Hematopoietic multipotent progenitor cell treated with erythropoietin and hydrocortisone succinate and interleukin-3 and kit ligand, for 4 days (in vitro differentiated cells): Measurements from ENCODE around the gene DYRK3.
A peak's percentile ranks its signal among the peaks of the same experiment; 100 is the strongest.

Source experiments
- DNase-seq: peaks from one replicate; pipeline ENCODE4 v3.0.0-alpha.2; 2015

The DYRK3 gene

GRCh38 chr1:206662396-206663092 is 27.2 kb downstream of the DYRK3 start:
- no peak for DNase-seq

DNA sequence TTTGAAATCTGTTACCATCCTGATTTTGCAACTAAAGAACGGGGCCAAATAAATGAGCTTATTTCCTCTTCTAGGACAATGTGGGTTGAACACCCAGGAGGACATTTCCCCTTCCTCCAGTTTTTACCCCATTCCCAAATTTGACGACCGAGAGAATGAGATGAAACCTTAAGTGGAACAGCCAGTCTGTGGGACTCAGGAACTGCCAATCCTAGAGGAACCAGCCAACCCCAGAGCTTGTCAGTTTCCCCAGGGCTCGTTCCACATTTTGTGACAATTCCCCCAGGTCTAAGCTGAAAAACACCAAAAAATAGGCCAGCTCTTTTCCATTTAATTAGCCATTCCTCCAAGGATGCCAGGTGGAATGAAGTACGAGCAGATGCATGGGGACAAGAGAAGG is 28.0 kb downstream of the DYRK3 start:
- no peak for DNase-seq

- peak; percentile 88 for DNase-seq
Observed at GRCh38 chr1:206663832-206664652, 28.7 kb downstream of the DYRK3 start.

DNA sequence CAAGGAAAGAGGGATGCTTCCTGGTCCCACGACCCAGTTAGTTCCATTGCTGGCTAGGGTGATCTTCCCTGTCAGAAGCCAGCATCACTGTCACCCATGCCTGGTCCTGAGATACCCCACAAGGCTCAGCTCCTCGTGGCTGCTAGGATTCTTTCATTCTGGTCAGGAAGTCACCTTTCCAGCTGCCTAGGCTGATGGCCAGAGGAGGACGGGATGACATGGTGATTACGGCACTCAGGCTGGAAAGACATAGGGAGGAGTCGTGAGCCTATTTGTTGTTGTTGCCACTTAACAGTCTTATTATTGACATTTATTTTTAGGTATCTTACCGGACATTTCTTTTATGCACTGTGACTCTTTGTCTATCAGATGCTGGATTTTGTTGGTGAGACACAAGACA is 29.4 kb downstream of the DYRK3 start:
- DNase-seq = no peak

DNA sequence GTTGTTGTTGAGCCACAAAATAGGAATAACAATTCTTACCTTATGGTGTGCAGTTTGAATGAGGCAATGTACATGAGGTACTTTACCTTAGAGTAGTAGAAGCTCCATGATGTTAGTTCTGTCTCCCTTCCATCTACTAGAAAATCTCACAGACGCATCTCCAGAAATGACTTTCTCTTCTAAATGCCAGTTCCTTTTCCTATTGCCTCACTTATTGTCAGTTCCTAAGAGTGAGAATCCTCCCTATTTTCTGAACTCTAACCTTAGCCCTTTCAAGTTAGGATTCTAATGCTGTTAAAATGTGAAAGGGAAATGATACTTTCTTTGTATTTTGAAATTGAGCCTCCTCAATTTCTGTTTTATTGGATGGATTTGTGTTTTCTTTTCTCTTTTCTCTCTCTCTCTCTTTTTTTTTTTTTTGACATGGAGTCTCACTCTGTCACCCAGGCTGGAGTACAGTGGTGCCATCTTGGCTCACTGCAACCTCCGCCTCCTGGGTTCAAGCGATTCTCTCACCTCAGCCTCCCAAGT is 30.8 kb downstream of the DYRK3 start:
- DNase-seq = no peak

GRCh38 chr1:206666954-206667665 is 31.8 kb downstream of the DYRK3 start:
- DNase-seq = no peak

- peak; percentile 33 for DNase-seq
Observed at GRCh38 chr1:206668351-206668750, 33.0 kb downstream of the DYRK3 start.

GRCh38 chr1:206668874-206669410 is 33.6 kb downstream of the DYRK3 start:
- no peak for DNase-seq

GRCh38 chr1:206672011-206672688 is 36.8 kb downstream of the DYRK3 start:
- peak; percentile 42 for DNase-seq

- DNase-seq = peak; percentile 93
Observed at GRCh38 chr1:206672844-206673758, 37.8 kb downstream of the DYRK3 start.

GRCh38 chr1:206674236-206674635 is 38.9 kb downstream of the DYRK3 start:
- DNase-seq = no peak

GRCh38 chr1:206674745-206675175 is 39.4 kb downstream of the DYRK3 start:
- DNase-seq = no peak

DNA sequence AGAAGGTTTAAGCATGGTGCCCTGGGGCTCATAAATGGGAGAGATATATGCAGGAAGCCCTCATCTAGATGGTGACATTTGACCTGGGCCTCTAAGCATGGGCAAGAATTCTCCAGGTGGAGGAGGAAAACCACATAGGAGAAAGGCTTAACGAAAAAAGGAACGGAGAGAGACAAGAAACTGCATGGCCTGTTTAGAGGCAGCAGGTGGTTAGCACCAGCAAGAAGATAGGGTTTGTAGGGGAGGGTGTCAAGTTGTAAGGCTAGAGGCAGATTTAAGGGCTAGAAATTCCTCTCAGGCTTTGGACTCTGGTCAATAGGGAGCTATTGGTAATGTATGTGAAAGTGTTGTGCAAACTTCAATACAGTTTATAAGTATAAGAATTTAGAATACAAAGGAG is 41.2 kb downstream of the DYRK3 start:
- no peak for DNase-seq

DNA sequence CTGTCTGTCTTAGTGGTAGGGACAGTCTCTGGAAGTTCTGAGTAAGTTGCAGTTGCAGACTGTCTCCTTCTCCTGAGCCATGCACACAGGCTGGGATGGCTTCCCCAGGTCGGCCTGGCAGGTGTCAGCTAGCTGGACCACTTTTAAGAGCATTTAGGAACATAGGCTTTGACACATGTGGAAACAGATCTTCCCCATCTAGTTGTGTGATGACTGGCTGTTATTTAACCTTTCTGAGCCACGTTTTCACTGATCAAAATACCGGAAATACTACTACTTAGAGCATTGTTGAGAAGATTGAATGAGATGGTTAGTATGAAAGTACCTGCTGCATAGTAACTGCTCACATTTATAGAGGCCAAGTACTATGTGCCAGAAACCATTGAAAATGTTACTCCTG is 43.2 kb downstream of the DYRK3 start:
- no peak for DNase-seq

DNA sequence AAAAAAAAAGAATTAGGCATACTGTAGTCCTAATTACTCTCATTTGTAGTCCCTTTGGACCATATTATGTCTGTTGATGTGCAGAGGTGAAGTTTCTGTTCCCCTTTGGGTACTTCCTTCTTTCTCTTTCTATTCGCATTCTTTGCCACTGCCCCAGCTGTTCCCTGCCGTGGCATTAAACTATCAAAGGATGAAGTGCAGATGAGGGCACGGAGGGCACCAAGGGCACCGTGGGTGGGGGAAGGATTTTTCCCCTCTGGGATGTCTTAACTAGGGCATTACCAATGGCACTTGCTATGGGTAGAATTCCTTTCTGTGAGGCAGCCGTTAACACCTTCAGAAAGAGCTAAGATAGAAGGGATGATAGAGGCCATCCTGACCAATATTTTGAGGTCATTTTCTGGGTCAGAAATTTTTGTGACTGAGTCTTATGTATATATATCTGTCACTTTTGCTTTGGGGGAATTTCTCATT is 44.4 kb downstream of the DYRK3 start:
- DNase-seq = peak; percentile 57

DNA sequence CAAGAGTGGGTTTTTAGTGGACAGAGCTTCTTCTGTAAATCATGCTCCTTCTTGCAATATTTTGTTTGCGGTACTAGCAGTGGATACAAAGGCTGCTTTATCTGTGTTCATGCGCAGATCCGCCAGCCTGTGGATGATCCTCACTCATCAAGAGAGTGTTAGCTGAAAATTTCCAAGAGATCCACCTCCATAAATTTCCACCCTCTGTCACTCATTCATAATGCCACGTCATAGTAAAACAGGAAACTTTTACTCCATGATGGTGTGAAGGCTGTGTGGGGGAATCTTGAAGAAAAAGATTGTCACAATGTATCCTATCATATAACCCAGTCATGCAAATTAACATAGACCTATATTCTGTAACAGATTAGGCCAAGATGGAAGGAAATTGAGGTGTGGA is 44.9 kb downstream of the DYRK3 start:
- no peak for DNase-seq

- DNase-seq = no peak
Observed at GRCh38 chr1:206681359-206681758, 46.0 kb downstream of the DYRK3 start.

GRCh38 chr1:206682111-206682510 is 46.8 kb downstream of the DYRK3 start:
- no peak for DNase-seq

- DNase-seq = no peak
Observed at GRCh38 chr1:206683313-206683712, 48.0 kb downstream of the DYRK3 start.

- no peak for DNase-seq
Observed at GRCh38 chr1:206684003-206684402, 48.7 kb downstream of the DYRK3 start.
